GM19455 (cell line): ENCODE data around the gene PDE4D.
"Not testable (repeated sequence)": the region's sequence is repeated elsewhere in the genome, so short reads cannot be mapped to it uniquely, and the experiment has no call there.

Source experiments
- ATAC-seq: cut with Tn5 transposase; IDR thresholded peaks from one replicate; pipeline ENCODE4 v1.9.1; 2021; ENCODE audit not compliant: unreplicated experiment

Gene PDE4D

DNA sequence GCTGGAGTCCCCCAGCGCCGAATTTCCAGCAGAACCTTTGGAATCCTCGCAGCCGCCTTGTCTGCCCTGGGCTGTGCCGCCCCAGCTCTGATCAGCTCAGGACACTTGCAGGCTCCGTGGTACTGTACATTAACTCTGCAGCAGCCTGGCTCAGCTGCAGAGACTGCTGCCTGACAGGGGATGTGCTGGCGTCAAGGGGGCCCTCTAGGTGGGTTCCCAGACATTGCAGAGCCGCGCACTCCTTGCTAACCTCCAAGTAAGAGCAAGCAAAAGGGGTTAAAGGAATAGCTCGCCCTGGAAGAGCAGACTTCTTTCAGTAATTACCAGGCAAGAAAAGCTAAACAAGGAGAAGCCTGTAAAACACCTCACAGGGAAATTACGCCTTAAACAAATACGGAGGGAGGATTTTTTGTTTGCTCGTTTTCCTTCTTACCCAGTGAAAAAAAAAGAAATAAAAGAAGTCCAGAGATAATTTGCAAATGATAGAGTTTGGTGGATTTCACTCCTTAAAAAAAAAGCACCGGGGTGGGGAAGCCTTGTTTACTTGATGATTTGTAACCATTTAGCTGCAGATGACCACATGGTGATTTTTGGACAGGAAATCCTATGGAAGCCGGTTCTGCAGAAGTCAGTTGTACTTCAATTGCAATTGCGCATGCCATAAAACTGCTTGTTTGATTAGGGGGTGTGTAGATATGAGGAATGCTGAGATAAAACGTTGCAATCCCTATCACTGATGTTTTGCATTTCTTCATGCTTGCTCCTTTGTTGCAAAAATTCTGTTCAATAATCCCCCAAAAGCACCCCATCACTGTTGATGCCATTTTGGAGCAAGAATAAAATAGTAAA lies 305.8 kb downstream of the PDE4D start:
- ATAC-seq: no peak

DNA sequence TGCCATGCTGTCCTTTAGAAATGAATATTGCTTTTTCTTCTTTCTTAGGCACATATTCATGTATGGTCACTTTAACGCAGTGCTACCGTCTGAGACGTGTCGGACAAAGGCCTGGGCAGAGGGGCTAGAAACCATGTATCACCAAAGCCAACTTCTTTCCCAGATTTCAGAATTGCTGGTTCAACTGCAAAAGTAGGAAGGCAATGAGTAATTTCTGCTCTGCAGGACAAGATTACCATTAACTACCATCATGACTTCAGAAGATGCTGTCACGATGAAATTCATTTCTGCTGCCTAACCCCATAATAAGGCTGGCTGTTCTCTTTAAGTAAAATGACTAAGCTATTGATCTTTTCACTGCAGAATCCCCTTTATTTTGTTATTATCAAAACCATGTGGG lies 306.7 kb downstream of the PDE4D start:
- ATAC-seq: no peak

DNA sequence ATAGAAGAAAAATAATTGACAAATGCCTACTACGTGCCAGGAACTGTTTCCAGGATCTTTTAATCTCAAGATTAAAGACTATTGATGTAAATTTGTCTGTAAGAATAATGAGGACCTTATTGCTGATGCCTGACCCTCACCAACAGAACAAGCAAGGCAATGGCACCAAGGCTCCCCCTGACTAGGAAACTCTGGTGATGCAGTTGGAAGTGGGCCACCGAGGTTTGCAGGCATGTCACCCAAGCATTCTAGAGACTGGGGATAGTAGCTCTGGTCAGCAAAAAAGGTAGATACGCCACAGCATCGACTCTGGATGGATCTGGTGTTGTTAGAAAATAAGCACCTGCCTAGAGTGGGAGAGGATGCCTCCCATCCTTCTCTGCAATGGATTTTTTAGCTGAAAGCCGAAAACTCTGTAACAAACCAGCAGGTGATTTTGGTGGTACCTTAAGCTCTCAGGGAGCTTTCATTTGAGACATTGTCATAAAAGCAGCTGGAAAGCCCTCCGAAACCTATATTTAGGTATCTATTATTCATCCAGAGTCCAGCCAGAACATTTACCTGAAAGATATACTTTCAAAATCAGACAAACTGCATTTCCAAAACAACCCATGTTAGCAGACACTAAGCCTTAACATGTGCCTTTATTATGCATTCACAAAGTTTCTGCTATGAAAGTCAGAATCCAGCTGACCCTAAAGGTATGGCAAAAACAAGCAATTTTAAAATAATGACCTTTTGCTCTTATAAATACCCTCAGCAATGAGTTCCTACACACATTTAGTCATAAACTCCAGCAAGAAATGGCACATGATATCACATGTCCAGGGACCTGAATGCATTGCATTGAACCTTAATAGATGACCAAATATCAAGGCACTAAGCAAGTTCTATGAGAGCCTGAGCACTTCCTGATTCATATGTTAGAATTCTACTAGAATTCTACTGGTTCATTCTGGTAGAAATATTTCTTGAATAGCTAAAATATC lies 308.4 kb downstream of the PDE4D start:
- no peak for ATAC-seq

DNA sequence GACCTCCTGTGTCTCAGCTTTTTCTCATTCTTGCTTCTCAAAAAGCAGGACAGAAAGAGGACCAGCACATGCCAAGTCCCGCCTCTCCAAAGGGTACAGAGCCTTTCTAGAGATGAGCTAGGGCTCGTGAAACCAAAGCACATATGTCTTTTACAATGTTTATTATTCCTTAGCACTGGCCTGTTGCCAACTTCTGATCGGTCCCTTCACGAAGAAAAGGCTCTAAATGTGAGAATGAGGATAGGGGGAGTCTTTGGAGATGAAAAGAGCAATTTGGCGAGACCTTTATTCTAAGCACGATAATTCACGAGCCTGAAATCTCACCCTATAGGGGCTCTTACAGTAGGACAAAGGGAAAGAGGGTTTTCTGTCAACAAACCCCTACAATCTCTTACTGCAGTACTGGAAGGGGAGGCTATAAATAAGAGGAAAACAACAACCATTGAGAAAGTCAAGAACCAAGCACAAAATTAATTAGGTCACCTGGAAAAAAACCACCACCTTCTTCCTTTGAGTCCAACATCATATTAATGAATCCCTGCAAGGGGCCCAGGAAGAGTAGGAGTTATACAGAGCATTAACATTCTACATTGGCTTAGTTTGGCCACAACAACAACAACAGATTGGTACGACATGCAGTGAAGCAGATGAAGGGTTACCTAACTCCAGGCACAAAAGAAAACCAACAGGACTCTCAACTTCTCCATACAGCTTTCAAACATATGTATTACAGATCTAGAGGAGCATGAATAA lies 309.5 kb downstream of the PDE4D start:
- ATAC-seq: no peak

DNA sequence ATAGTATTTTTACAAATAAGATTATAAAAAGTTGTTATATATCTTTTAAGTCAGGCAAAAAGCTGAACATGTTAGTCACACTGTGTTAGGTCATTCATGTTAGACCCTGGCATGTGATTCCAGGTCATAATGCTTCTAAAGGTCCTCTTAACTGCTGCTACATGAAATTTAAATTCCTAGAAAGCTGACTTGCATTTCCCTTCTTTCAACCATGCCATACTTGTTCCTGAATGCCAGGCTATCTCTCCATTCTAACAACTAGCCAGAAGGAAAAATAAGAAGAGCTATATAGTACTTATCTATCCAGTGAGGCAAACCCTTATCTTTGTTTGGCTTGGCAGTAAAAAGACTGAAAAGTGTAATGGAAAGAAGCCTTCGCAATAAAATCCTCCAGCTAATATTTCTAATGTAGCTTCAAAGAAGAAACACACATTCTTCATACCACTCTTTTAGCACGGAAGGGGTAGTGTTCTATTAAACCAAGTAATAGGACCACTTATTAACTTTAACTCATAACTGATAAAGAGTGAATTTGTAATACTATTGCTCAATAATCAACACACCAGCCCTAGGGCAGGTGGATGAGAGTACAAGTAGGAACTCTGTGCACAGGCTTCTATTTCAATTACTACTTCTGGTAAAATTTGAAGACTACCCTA lies 310.2 kb downstream of the PDE4D start:
- no peak for ATAC-seq

DNA sequence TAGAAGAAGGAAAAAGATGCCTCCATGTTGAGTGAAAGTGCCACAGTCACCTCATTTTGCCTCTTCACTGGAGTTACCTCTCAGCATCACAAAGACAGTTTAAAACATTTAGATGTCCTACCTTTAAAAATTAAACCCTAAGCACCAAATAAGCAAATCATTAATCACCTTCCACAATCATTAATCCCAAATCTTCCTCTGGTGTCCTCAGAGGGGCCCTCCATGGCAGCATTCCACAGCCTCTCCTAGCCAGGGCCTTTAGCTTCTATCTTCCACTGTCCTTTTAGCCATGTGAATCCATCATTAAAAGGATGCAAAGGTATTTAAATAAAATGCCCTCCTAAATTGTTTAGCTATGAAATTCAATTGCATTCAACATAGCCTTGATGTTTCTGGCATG lies 310.8 kb downstream of the PDE4D start:
- no peak for ATAC-seq

DNA sequence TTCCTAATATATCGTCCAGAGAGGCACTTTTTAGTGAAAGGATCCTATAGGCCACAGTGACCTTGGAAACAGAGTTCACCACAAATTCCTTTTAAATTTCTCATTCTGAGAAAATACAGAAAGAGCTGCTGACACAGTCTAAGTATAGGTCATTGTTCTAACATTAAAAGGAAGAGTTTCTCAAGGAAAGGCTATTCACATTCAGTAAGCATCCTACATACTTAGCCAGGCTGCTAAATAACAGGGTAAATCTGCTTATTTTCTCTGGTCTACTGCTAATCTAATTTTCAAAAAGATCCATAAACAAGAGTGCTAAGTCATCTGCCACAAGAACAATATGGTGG lies 313.7 kb downstream of the PDE4D start:
- no peak for ATAC-seq

DNA sequence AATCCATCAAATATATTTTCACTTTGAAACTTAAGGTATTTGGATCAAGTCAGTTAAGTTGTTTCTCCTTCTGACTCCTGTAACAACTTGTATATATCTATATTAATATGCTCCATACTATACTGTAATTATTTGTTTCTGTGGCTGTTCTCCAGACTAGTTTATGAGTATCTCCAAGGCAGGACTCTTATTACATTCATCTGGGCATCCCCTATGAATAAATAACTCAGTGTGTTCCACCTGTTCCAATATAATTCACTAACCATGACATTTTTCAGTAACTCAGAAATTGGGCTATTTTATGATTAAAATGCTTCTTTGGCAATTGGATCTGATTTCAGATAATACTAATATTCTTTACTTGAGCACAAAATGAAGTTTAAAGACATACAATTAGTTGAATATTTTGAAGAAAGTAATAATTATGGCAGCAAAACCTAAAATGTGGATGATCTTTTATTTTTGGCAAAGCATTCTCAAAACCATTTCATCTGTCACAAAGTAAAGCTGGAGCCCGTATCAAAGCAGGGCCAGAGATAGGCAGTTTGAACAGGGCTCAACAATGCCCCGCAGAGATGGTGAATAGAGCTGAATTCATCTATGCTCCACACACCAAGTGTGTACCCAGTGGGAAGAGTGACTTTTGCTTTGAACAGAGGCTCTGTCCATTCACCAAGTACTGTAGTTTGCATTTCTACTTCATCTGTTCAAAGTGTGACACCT lies 314.3 kb downstream of the PDE4D start:
- no peak for ATAC-seq

DNA sequence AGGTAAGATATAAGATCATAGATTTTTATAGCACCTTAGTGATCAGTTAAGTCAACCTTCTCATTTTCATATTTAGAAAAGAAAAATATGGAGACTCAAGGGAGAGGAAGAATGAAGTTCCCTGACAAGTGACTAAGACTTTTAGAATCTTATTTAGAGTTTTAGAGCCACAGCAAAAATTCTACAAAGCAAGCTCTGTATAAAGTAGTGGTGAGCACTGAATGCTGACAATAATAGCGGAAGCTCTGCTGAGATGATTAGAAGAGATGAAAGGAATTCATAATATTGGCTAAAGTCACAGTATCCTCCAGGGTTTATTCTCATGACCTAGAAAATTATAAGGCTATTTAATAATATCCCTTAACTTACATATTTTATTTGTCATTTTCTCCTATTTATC lies 316.0 kb downstream of the PDE4D start:
- ATAC-seq: no peak

DNA sequence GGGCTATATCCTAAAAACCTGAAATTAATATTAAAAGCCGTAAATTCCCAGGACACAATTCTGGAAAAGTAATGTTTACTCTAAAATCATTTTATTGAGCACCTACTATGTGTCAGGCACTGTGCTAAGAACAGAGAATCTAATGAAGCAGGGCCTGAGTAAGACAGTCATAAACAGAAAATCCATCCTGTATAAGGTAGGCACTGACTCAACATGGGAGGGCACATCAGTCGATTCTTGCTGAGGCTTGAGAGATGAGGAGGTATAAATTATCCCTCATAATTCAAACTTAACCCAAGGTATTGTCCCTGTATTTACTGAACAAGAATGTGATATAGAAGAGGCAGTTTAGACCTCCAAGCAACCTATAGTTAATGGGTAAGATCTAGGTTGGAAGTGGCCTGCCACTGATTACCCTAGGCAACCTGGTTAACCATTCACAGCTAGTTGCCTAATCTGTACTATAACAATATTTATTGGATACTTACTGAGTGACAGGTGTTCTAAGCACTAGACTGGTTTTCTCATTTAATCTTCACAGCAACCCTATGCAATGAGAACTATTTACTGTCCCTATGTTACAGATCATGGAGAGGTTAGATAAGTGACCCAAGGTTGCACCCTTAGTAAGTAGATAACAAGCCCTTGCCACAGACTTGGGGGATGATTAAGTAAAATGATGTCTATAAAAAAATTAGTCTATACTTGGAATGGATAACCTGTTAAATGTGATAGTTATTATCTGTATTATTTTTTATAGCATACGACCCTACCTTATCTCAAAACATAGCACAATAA lies 317.7 kb downstream of the PDE4D start:
- ATAC-seq: no peak

DNA sequence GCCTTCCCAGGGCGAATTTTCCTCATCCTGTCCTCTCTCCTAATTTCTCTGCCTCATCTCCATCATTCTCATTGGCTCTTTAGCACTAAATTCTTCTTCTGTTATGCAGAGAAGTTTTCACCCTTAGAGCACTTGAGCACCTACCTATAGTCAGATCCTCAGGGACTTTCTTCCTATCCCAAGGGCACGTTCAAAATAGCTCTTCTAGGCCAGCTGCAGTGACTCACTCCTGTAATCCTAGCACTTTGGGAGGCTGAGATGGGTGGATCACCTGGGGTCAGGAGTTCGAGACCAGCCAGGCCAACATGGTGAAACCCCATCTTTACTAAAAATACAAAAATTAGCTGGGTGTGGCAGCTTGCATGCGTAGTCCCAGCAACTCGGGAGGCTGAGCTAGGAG lies 320.0 kb downstream of the PDE4D start:
- not testable (repeated sequence) for ATAC-seq

DNA sequence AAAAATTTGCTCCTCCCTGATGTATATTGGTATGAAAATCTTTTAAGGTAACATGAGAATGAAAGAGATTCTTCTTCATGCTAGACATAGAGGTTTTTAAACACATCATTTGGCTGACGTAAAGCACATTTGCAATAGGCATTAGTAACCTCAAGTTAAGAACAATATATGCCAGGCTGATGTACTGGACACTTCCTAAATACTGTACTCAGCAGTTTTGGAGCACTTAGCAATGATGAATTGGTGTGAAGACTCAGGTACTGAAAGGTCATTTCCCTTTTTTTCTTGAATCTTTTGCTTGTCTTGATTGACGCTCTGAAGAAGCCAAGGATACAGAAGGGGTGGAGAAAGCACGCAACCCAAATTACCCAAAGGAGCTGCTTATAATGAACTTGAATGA lies 322.5 kb downstream of the PDE4D start:
- no peak for ATAC-seq

DNA sequence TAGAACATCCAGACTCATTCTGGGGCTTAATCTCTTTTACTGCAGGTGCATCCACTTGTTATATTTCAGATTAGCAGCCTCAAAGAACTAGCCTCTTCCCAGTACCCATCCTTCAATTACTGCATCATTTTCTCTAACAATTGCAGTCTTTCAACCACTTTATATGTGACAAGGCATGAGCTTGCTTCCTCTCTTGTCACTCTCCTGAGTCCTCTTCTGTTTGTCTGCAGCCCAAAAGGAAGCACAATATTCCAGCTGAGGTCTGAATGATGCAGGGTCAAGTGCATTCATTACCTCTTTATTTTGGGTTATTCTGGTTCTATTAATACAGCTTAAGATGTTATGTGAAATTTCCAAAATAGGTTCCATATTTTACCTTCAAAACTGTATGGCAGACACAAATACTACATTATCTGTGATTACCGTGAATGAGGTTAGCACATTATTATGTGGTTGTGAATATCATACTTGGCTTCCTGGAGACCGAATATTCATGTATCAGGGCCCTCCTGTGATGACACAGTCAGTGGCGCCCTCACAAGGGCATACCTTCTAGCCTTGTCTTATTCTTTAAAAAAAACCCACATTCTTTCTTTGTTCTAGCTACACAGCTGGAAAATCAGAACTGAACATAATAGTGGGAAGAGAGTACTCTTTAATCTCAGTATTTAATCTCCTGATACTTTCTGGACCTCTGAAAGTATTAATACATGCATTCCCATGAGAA lies 323.8 kb downstream of the PDE4D start:
- ATAC-seq: no peak

DNA sequence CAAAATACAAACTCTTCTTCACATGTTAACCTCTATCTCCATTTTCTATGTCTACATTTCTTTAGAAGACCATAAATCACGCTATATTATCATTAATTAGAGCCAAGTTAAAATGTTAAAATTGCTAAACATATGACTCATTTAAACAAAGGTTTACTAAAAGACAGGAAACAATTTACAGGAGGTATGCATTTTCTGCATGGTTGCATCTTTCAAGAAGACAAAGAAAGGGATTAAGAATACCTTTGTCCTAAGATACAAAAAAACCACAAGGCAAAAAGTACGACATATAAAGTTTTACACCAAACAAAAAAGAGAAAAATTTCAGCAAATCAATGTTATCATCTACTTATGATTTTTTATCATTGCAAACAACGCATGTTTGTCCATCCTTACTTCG lies 324.4 kb downstream of the PDE4D start:
- no peak for ATAC-seq

DNA sequence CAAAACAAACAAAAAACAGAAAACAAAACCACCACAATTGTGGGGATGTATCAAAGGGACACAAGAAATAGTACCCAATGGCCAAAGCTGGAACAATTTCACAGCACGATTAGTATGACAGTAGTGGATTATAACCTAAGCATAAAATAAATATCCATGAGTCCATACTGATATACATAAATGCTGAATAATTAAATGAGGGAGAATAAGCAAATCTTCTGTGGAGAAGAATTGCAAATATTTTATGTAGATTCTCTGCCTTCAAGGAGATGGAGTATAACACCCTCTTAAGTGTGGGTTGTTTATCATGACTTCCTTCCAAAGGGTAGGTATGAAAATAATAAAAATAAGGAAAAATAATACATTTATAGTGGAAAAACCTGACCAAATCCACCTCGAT lies 325.4 kb downstream of the PDE4D start:
- no peak for ATAC-seq

DNA sequence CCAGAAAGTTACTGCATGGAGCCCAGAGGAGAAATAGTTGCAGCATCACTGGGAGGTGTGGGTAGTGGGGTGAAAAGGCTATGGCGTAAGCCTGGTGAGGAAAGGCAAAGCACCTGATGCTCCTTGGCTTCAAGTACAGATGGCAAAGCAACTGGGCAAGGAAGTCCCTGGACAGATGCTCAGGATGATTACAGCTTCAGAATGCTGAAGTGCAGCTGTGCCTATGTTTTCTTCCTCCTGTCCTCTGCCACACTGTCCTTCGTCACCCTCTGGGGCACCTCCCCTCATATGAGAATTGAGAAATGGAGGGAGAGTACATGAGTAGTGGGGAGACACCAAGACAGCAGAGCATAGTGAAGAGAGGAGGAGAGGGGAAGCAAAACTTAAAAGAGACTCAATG lies 328.0 kb downstream of the PDE4D start:
- ATAC-seq: no peak

DNA sequence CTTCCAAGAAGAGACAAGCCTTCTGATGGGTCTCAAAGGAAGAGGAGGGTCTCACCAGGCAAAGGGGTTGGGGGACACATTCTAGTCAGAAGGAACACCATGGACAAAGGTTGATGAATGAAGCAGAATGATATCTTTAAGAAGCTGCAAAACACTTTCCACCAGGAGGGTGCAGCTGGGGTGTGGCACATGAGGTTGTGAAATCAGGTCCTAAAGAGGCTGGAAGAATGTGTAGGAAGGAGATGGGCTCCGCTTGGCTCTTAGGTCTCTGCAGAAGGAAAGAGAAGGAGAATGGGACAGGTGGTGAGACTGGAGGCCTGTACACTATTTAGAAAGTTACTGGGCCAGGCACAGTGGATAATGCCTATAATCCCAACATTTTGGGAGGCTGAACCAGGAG lies 328.6 kb downstream of the PDE4D start:
- ATAC-seq: no peak

DNA sequence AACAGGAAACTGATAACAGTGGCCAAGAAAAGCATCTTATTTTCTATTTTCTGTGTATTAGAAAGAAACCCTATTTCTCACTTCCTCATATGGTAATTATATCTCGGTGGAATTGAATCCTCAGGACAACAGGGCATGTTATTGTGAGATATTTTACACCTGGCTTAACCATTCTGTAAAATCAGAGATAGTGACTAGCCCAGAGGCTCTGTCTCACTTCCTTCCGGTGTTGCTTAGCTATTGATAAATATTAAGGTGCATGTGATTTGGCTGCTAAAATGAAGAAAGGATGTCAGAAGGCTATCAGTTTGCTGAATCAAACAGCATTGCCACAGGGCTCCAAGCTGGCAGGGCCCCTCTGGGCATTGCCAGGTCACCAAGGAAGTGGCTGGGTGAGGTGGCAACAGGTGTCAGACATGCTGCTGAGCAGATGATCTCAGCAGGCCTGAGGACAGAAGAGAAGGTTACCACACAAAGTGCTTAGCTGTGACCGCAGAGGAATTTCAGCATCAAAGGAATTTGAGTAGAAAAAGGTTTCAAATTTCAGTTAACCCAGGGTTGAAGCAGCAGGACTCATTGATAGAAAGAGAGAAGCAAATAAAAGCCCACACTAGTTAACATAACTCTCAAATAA lies 330.7 kb downstream of the PDE4D start:
- ATAC-seq: peak; percentile 96
